ENCODE measurements around the gene H1-8.

The H1-8 gene

GRCh38 chr3:129569856-129570255 is 26.9 kb downstream of the H1-8 start:
- POLR2A ChIA-PET = no interaction called here
- CTCF ChIA-PET = interaction anchor here (1.1 kb wide), 1 partner anchor 44 kb away, joined by 3 read pairs; no protein-coding TSS in a partner anchor
- no peak for TF ChIP-seq CTCF (IDR thresholded peaks at IDR 0.05; ENCODE audit: control extremely low read depth, extremely low read depth, low read depth, missing control alignments)
- no peak for DNase-seq (ENCODE audit: extremely low spot score)

GRCh38 chr3:129571605-129572547 is 28.9 kb downstream of the H1-8 start:
- DNase-seq (ENCODE audit: extremely low spot score) = no peak
- ChIA-PET CTCF (no interaction called here), POLR2A (no interaction called here)
- no peak for TF ChIP-seq CTCF (IDR thresholded peaks at IDR 0.05; ENCODE audit: control extremely low read depth, extremely low read depth, low read depth, missing control alignments)

GRCh38 chr3:129572603-129573002 is 29.6 kb downstream of the H1-8 start:
- no peak for TF ChIP-seq CTCF (IDR thresholded peaks at IDR 0.05; ENCODE audit: control extremely low read depth, extremely low read depth, low read depth, missing control alignments)

GRCh38 chr3:129573493-129573892 is 30.5 kb downstream of the H1-8 start:
- no peak for TF ChIP-seq CTCF (IDR thresholded peaks at IDR 0.05; ENCODE audit: control extremely low read depth, extremely low read depth, low read depth, missing control alignments)
- POLR2A ChIA-PET = no interaction called here
- no peak for DNase-seq (ENCODE audit: extremely low spot score)
- CTCF ChIA-PET = no interaction called here

More at GRCh38 chr3:129572603-129573002, 29.6 kb downstream of the H1-8 start:
- no peak for DNase-seq (ENCODE audit: extremely low spot score)
- POLR2A ChIA-PET = no interaction called here
- CTCF ChIA-PET = no interaction called here

GRCh38 chr3:129574206-129574605 is 31.2 kb downstream of the H1-8 start:
- TF ChIP-seq CTCF (IDR thresholded peaks at IDR 0.05; ENCODE audit: control extremely low read depth, extremely low read depth, low read depth, missing control alignments) = no peak

DNA sequence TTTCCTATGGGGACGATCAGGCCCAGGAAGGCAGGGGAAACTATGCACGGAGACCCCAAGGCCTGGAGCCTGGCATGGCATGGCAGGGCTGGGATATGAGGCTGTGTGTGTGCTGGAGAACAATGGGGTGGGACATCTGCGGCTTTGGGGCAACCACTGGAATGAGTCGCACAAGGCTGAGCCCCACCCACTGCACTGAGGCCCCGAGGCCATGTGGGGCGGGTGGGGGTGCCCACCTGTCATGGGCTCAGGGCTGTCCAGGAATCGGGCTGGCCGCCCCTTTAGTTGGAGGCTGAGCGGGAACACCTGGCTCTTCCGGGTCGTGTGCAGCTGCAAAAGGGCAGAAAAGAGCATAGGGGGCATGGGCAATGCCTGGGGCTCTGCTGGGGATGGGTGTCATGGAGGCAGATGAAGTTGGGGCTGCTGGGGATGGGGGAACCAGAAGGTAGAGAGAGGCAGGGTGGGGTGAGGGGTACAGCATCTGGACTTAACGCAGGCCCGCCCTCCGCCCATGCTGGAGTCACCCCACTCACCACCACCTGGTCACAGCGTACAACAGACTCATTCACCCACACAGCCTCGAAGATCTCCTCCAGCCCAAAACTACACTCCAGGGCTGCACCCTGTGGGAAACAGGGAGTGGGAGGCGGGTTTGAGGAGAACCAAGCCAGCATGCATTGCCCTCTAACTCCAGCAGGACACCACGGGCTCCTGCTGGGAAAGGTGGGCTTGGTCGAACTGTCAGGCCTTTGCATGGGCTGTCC is 32.4 kb downstream of the H1-8 start:
- TF ChIP-seq CTCF (IDR thresholded peaks at IDR 0.05; ENCODE audit: control extremely low read depth, extremely low read depth, low read depth, missing control alignments) = no peak
- ChIA-PET POLR2A (no interaction called here), CTCF (interaction anchor here (0.8 to 2.1 kb wide), 2 partner anchors 9 to 52 kb away, joined by 3 to 8 read pairs; no protein-coding TSS in a partner anchor)
- no peak for DNase-seq (ENCODE audit: extremely low spot score)

More at GRCh38 chr3:129574206-129574605, 31.2 kb downstream of the H1-8 start:
- CTCF ChIA-PET = no interaction called here
- no peak for DNase-seq (ENCODE audit: extremely low spot score)
- POLR2A ChIA-PET = no interaction called here
